Activated CD4-positive, alpha-beta T cell treated with anti-CD3 and anti-CD28 coated beads, Interleukin-2, amount 10 ng/mL, durations not matched to agents 7 days and 5 days (primary cell): ENCODE data around the gene FHIT. TPM values are rescaled to one million over a fixed set of nuclear protein-coding genes. Genes with fewer than 3 reads are reported as not detected.
A peak's percentile ranks its signal among the peaks of the same experiment; 100 is the strongest.
"Not testable (repeated sequence)": the region's sequence is repeated elsewhere in the genome, so short reads cannot be mapped to it uniquely, and the experiment has no call there.

Source experiments
- CTCF ChIA-PET: fragments of 350-600 bp; sonication (Branson Sonifier 250); formaldehyde crosslinking; loops from one replicate; lab custom pipeline; 2021; ENCODE audit warnings: antibody characterized with exemption; lab: Charles Lee
- POLR2A ChIA-PET: fragments of 350-600 bp; sonication (Branson Sonifier 250); formaldehyde crosslinking; loops from one replicate; lab custom pipeline; 2021; ENCODE audit warnings: antibody characterized with exemption; lab: Charles Lee
- DNase-seq: peaks from one replicate; pipeline ENCODE4 v3.0.0-alpha.2; 2020
- H3K27ac Mint-ChIP-seq: one replicate; pipeline ENCODE4 v1.8.0; 2021; ENCODE audit warnings: mild to moderate bottlenecking, moderate library complexity, mixed read lengths
- H3K27me3 Mint-ChIP-seq: one replicate; pipeline ENCODE4 v1.8.0; 2021; ENCODE audit warnings: mixed read lengths
- H3K36me3 Mint-ChIP-seq: one replicate; pipeline ENCODE4 v1.8.0; 2021; ENCODE audit warnings: low read depth, mixed read lengths
- H3K4me1 Mint-ChIP-seq: one replicate; pipeline ENCODE4 v1.8.0; 2021; ENCODE audit warnings: mixed read lengths
- H3K4me3 Mint-ChIP-seq: one replicate; pipeline ENCODE4 v1.8.0; 2021; ENCODE audit warnings: mild to moderate bottlenecking, moderate library complexity, mixed read lengths
- H3K9me3 Mint-ChIP-seq: one replicate; pipeline ENCODE4 v1.8.0; 2021; ENCODE audit warnings: mixed read lengths
- total RNA-seq, 2 experiments: library from RNA; stranded (reverse); gene quantifications; one replicate each; pipeline ENCODE4 v1.2.3, GENCODE V29; 2021

Gene FHIT
- total RNA-seq, 2 experiments from 2014 or later, result 39.4 to 41.2 TPM

- Mint-ChIP-seq H3K27me3 (no peaks in the 10 kb centered on the region), H3K4me3 (no peak overlapping the region), H3K27ac (no peak overlapping the region), H3K9me3 (no peaks in the 10 kb centered on the region), H3K4me1 (no peaks in the 10 kb centered on the region), H3K36me3 (no peaks in the 10 kb centered on the region)
- ChIA-PET POLR2A (no interaction called here), CTCF (interaction anchor here (1.0 to 1.6 kb wide), 2 partner anchors 10 to 17 kb away, joined by 3 to 6 read pairs; no protein-coding TSS in a partner anchor)
- DNase-seq, result no peak
Measured at GRCh38 chr3:60573494-60573893, 677.8 kb downstream of the FHIT start.

DNA sequence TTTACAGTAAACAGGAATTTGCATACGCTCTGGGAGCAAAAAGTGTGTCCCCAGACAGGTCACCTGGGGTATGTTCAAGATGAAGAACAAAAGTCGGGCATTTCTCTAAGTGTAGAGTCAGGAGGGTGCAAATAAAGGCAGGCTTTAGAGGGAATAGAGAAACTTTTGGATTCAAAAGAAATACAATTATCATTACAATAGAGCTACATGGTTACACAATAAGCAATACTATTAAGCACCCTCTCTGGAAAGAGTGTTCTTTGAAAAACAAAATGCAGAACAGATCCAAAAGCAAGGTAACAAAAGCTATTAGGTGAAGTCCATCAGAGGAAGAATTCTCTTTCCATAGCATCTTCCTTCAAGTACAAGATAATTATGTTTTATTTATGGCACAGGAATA lies 679.7 kb downstream of the FHIT start:
- Mint-ChIP-seq H3K27me3 (no peaks in the 10 kb centered on the region), H3K9me3 (peaks cover 4% of the 10 kb centered on the region), H3K36me3 (no peaks in the 10 kb centered on the region), H3K4me1 (no peaks in the 10 kb centered on the region), H3K27ac (no peak overlapping the region), H3K4me3 (no peak overlapping the region)
- ChIA-PET CTCF (no interaction called here), POLR2A (no interaction called here)
- DNase-seq, result no peak

GRCh38 chr3:60557122-60557521 lies 694.1 kb downstream of the FHIT start:
- Mint-ChIP-seq H3K27ac (no peak overlapping the region), H3K4me1 (peaks cover 16% of the 10 kb centered on the region), H3K36me3 (no peaks in the 10 kb centered on the region), H3K27me3 (no peaks in the 10 kb centered on the region), H3K4me3 (no peak overlapping the region), H3K9me3 (no peaks in the 10 kb centered on the region)
- DNase-seq, result no peak
- CTCF ChIA-PET, result interaction anchor here (1.5 kb wide), 1 partner anchor 17 kb away, joined by 3 read pairs; no protein-coding TSS in a partner anchor
- POLR2A ChIA-PET, result no interaction called here

DNA sequence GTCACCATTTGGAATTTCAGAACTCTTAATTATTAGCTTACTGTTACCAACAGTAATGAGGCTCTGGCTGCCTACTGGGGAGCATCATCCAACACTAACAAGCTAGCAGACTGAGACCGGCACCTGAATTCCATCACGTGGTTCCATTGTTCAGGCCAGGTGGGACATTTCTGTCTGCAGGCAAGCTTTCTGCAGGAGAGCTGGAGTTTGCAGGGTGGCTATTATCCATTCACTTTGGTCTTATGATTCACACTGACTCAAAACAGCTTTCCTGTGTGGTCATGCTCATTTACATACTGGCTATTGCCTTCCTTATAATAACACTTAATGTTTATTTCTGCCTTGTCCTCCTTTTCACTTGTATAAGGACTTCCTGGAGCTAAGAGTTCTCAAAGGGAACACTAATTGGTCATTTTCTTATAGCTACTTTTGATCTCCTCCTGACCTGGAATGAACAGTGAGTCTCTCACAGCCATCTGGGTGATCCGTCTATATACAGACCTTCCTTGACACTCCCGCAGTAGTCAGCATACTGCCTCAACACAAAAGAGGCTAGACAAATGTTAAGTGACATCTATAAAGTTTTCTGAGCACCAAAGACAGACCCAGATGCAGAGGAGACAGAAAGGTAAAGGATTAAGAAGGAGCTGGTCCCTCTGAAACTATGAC lies 695.4 kb downstream of the FHIT start:
- ChIA-PET POLR2A (no interaction called here), CTCF (interaction anchor here (0.6 to 1.5 kb wide), 4 partner anchors 18 to 1392 kb away, joined by 3 read pairs; no protein-coding TSS in a partner anchor)
- Mint-ChIP-seq H3K4me1 (peaks cover 23% of the 10 kb centered on the region), H3K9me3 (peaks cover 2% of the 10 kb centered on the region), H3K27me3 (no peaks in the 10 kb centered on the region), H3K4me3 (no peak overlapping the region), H3K36me3 (no peaks in the 10 kb centered on the region), H3K27ac (no peak overlapping the region)
- no peak for DNase-seq

- Mint-ChIP-seq H3K4me1 (peaks cover 24% of the 10 kb centered on the region), H3K27me3 (no peaks in the 10 kb centered on the region), H3K27ac (no peak overlapping the region), H3K36me3 (no peaks in the 10 kb centered on the region), H3K4me3 (no peak overlapping the region), H3K9me3 (peaks cover 4% of the 10 kb centered on the region)
- ChIA-PET CTCF (no interaction called here), POLR2A (no interaction called here)
- no peak for DNase-seq
Measured at GRCh38 chr3:60553144-60553543, 698.1 kb downstream of the FHIT start.

DNA sequence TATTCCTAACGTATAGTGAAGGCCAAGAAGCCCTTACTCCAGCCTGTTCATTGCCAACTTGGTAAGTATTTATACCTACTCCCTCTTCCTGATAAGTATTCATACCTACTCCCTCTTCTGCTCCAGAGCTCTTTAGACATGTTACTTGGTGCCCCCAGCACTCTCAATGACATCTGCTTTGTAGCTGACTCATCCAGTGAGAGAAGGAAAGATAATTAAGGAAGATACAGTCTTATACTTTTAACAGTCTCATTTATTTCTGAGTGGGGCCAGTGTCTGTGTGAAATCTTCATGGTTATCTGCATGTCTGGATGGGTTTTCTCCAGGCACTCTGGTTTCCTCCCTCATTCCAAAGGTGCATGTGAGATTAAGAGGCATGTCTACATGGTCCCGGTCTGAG lies 698.7 kb downstream of the FHIT start:
- H3K9me3 Mint-ChIP-seq, result peaks cover 4% of the 10 kb centered on the region
- ChIA-PET POLR2A (no interaction called here), CTCF (no interaction called here)
- H3K4me3 Mint-ChIP-seq, result no peak overlapping the region
- no peaks in the 10 kb centered on the region for H3K27me3 Mint-ChIP-seq
- DNase-seq, result no peak
- H3K4me1 Mint-ChIP-seq, result peaks cover 24% of the 10 kb centered on the region
- no peaks in the 10 kb centered on the region for H3K36me3 Mint-ChIP-seq
- no peak overlapping the region for H3K27ac Mint-ChIP-seq

GRCh38 chr3:60551455-60552209 lies 699.6 kb downstream of the FHIT start:
- ChIA-PET CTCF (interaction anchor here (0.6 kb wide), 1 partner anchor 443 kb away, joined by 6 read pairs; no protein-coding TSS in a partner anchor), POLR2A (no interaction called here)
- Mint-ChIP-seq H3K4me1 (peaks cover 24% of the 10 kb centered on the region), H3K4me3 (no peak overlapping the region), H3K27me3 (no peaks in the 10 kb centered on the region), H3K27ac (peak overlapping the region; percentile 21), H3K9me3 (peaks cover 4% of the 10 kb centered on the region), H3K36me3 (no peaks in the 10 kb centered on the region)
- no peak for DNase-seq

DNA sequence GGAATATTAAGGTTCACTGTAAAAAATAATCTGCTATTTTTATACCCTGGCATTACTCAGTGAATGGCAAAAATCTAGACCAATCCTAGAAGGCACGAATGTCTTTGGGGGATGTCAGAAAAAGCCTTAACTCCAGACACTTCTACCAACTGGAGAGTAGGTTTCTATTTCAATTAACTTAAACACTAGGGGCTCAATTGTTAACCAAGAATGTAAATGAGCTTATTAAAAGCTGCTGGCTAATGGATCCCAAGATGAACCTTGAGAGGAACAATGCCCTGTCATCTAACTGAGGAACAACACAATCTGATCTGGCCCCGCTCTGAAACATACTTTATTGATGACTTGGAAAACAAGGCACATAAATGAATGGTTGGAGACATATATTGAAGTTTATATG lies 701.4 kb downstream of the FHIT start:
- H3K4me3 Mint-ChIP-seq, result no peak overlapping the region
- no peaks in the 10 kb centered on the region for H3K27me3 Mint-ChIP-seq
- POLR2A ChIA-PET, result no interaction called here
- H3K9me3 Mint-ChIP-seq, result peaks cover 4% of the 10 kb centered on the region
- no peak overlapping the region for H3K27ac Mint-ChIP-seq
- no peak for DNase-seq
- CTCF ChIA-PET, result interaction anchor here (0.7 to 1.0 kb wide), 3 partner anchors 10 to 515 kb away, joined by 3 to 4 read pairs (median 3); no protein-coding TSS in a partner anchor
- H3K36me3 Mint-ChIP-seq, result no peaks in the 10 kb centered on the region
- H3K4me1 Mint-ChIP-seq, result peaks cover 14% of the 10 kb centered on the region

DNA sequence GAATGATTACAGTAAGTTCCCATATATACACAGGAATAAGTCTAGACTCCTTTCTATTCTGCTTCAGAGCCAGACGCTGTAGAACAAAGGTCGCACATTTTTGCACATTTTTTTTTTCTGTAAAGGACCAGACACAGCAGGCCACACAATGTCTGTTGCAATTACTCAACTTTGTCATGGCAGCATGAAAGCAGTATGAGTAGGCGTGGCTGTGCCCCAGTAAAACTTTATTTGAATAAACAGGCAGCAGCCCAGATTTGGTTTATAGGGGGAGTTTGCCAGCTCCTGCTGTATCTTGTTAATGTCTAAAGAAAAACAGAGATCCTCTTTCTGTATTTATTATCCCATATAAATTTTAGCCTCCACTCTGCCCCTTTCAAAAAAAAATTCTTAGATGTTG lies 708.3 kb downstream of the FHIT start:
- peaks cover 5% of the 10 kb centered on the region for H3K9me3 Mint-ChIP-seq
- no peak overlapping the region for H3K27ac Mint-ChIP-seq
- ChIA-PET CTCF (no interaction called here), POLR2A (no interaction called here)
- no peaks in the 10 kb centered on the region for H3K4me1 Mint-ChIP-seq
- no peaks in the 10 kb centered on the region for H3K36me3 Mint-ChIP-seq
- no peak for DNase-seq
- no peaks in the 10 kb centered on the region for H3K27me3 Mint-ChIP-seq
- no peak overlapping the region for H3K4me3 Mint-ChIP-seq

DNA sequence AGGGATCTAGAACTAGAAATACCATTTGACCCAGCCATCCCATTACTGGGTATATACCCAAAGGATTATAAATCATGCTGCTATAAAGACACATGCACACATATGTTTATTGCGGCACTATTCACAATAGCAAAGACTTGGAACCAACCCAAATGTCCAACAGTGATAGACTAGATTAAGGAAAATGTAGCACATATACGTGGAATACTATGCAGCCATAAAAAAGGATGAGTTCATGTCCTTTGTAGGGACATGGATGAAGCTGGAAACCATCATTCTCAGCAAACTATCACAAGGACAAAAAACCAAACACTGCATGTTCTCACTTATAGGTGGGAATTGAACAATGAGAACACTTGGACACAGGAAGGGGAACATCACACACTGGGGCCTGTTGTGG lies 711.9 kb downstream of the FHIT start:
- H3K4me3 Mint-ChIP-seq, CTCF ChIA-PET, POLR2A ChIA-PET, H3K27ac Mint-ChIP-seq, H3K36me3 Mint-ChIP-seq, H3K27me3 Mint-ChIP-seq, H3K4me1 Mint-ChIP-seq, DNase-seq: not testable (repeated sequence)
- H3K9me3 Mint-ChIP-seq, result peaks cover 10% of the 10 kb centered on the region

DNA sequence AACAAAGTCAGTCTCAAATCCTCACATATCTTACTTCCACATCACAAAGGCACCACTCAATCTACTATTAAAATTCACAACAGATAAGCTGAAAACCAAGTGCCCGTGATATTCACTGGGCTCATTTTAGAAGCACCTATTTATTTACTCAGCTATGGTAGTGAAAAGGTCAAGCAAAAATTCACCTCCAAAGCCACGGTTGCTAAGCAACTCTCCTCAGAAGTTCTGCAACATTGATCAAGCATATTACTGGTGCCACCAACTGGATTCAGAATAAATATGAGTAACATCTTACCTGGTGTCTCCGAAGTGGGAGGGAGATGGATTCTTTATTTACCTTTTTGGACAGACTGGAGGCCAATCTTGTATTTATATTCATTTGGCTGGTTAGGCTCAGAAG lies 714.8 kb downstream of the FHIT start:
- H3K4me1 Mint-ChIP-seq, result no peaks in the 10 kb centered on the region

DNA sequence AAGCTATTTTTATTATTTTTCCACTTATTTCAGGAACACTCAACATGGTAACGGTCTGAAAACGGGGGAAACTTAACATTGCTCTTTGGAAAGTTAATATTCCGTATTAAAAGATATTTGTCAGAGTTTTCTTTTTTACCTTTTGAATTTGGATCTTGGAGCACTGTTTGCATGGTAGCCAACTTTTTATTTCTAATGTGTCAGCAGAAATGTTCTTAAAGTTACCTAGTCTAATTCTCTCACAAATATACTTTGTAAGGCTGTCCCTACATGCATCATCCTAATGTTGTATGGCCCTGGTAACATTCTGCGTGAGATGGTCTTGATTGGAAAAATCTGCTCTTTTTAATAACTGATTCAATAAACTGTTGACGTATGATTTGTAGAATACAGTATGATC lies 719.5 kb downstream of the FHIT start:
- Mint-ChIP-seq H3K27ac (no peak overlapping the region), H3K9me3 (peaks cover 1% of the 10 kb centered on the region), H3K27me3 (no peaks in the 10 kb centered on the region), H3K4me1 (no peaks in the 10 kb centered on the region), H3K36me3 (no peaks in the 10 kb centered on the region), H3K4me3 (no peak overlapping the region)
- no peak for DNase-seq
- POLR2A ChIA-PET, result no interaction called here
- CTCF ChIA-PET, result no interaction called here

More for the DNA sequence above, 714.8 kb downstream of the FHIT start:
- Mint-ChIP-seq H3K9me3 (peaks cover 11% of the 10 kb centered on the region), H3K4me3 (no peak overlapping the region), H3K27me3 (no peaks in the 10 kb centered on the region), H3K36me3 (no peaks in the 10 kb centered on the region), H3K27ac (no peak overlapping the region)
- DNase-seq, result no peak
- ChIA-PET CTCF (no interaction called here), POLR2A (no interaction called here)

DNA sequence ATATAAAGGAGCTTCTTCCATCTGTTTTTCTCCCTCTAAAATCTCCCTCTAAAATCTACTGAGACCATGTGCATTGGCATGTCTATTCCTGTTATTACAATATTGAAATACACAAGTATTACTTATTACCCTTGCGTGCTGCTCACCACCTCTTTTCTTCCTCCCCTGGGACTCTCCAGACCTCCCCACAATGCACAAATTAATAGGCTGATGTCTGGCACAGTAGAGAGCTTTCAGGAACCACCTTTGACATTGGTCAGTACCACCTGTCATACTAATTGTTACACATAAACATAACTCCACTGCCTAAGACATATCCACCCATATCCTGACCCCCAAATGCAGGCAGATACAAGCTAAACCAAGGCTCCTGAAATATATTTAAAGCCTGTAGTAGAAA lies 722.6 kb downstream of the FHIT start:
- Mint-ChIP-seq H3K4me1 (no peaks in the 10 kb centered on the region), H3K36me3 (no peaks in the 10 kb centered on the region), H3K9me3 (no peaks in the 10 kb centered on the region), H3K27me3 (no peaks in the 10 kb centered on the region), H3K27ac (no peak overlapping the region), H3K4me3 (no peak overlapping the region)
- POLR2A ChIA-PET, result no interaction called here
- CTCF ChIA-PET, result no interaction called here
- no peak for DNase-seq
